Tongue (tissue), 2 donors: ENCODE data around the gene DAZ3. TPM values are rescaled to one million over a fixed set of nuclear protein-coding genes. Genes with fewer than 3 reads are reported as not detected.
"Not testable (repeated sequence)": the region's sequence is repeated elsewhere in the genome, so short reads cannot be mapped to it uniquely, and the experiment has no call there.

Experiments used
- DNase-seq: peaks from one replicate; pipeline ENCODE4 v3.0.0-alpha.2; 2015
- total RNA-seq: library from RNA; depleted of rRNA; stranded (reverse); fragments of >200 nt; gene quantifications from one replicate; pipeline ENCODE4 v1.2.3, GENCODE V29; 2014

The DAZ3 gene
- total RNA-seq, result not detected

- not testable (repeated sequence) for DNase-seq
Observed at GRCh38 chrY:24813293-24813692, at the start of gene DAZ3. DAZ3 (minus strand) TSS chrY:24813393; CDS start chrY:24813185, 208 bp downstream.

DNA sequence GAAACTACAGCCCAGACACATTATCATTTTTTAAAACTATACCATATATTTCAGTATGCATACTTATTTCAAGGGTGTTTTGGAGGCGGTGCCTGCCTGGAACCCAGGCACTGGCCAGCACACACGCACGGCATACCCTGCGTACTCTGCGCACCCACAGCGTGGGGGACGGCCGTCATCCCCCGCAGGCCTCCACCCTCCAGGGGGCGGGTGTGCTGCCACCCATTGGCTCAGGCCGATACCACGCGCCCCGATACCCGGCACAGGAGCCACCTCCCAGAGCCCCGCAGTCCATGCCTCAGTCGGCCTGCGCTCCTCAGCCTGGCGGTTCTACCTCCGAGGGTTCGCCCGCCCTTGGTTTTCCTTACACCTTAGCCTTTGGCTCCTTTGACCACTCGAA lies 20.4 kb upstream of the DAZ3 start, which contains the start of gene DAZ4:
Gene DAZ4 (plus strand): TSS at position 301 of the 400 bp plus-strand sequence. CDS start 208 bp downstream, outside the sequence.
- not testable (repeated sequence) for DNase-seq

DNA sequence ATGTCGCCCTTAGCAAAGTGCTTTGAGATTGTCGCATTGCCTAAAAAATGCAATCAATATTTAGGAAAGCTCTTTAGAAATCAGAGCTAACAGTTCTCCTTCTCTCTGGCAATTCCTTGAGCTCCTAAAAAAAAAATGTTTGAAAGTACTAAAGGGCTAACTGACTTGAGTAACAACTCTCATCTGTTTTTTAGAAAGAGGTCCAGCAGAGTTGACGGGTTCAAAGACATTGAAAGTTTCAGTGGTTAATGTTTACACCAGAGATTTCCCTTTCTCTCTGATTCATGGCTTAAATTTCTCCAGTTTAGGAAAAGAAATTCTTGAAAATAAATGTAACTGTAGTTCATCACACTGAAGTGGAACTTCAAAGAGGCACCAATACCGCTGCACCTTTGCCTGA lies 11.9 kb upstream of the DAZ3 start:
- not testable (repeated sequence) for DNase-seq

GRCh38 chrY:24824184-24824879 lies 11.1 kb upstream of the DAZ3 start:
- DNase-seq, result not testable (repeated sequence)

DNA sequence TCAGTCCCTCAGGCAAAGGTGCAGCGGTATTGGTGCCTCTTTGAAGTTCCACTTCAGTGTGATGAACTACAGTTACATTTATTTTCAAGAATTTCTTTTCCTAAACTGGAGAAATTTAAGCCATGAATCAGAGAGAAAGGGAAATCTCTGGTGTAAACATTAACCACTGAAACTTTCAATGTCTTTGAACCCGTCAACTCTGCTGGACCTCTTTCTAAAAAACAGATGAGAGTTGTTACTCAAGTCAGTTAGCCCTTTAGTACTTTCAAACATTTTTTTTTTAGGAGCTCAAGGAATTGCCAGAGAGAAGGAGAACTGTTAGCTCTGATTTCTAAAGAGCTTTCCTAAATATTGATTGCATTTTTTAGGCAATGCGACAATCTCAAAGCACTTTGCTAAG lies 8.6 kb upstream of the DAZ3 start:
- DNase-seq, result not testable (repeated sequence)

Other genes starting within 250 kb of the DAZ3 start
- gene BPY2B, start 195.4 kb downstream of the DAZ3 start, total RNA-seq, result not detected
- not detected for gene DAZ4, start 20.5 kb upstream of the DAZ3 start, total RNA-seq
- not detected for gene BPY2C, start 238.7 kb upstream of the DAZ3 start, total RNA-seq